Smooth muscle cell (in vitro differentiated cells): ENCODE results near the gene GIT1. TPM values are rescaled to one million over a fixed set of nuclear protein-coding genes. Genes with fewer than 3 reads are reported as not detected.

Experiments used
- DNase-seq: peaks from one replicate; lab custom pipeline; 2025; ENCODE audit not compliant: unreplicated experiment; lab: John Stamatoyannopoulos, UW
- H2AFZ ChIP-seq: fragments of 200-600 bp; sonication (generic); 2 replicates; pipeline ENCODE4 v1.6.0; 2016; ENCODE audit warnings: antibody characterized with exemption, low read depth, mild to moderate bottlenecking
- H3F3A ChIP-seq: fragments of 200-600 bp; sonication (generic); 2 replicates; pipeline ENCODE4 v1.6.0; 2017; ENCODE audit warnings: antibody characterized with exemption, low read depth
- H3K27ac ChIP-seq: fragments of 200-600 bp; sonication (generic); 2 replicates; pipeline ENCODE4 v1.5.1; 2016; ENCODE audit warnings: low read depth, mild to moderate bottlenecking
- H3K27me3 ChIP-seq: fragments of 200-600 bp; sonication (generic); 2 replicates; pipeline ENCODE4 v1.6.1; 2016; ENCODE audit warnings: low read depth, mild to moderate bottlenecking
- H3K36me3 ChIP-seq: fragments of 200-600 bp; sonication (generic); 2 replicates; pipeline ENCODE4 v1.5.1; 2016; ENCODE audit warnings: low read depth
- H3K4me1 ChIP-seq: fragments of 200-600 bp; sonication (generic); 2 replicates; pipeline ENCODE4 v1.5.1; 2016; ENCODE audit warnings: low read depth
- H3K4me2 ChIP-seq: fragments of 200-600 bp; sonication (generic); 2 replicates; pipeline ENCODE4 v1.6.0; 2016; ENCODE audit warnings: mild to moderate bottlenecking
- H3K4me3 ChIP-seq: fragments of 200-600 bp; sonication (generic); 2 replicates; pipeline ENCODE4 v1.5.1; 2016; ENCODE audit warnings: mild to moderate bottlenecking
- H3K79me2 ChIP-seq: fragments of 200-600 bp; sonication (generic); 2 replicates; pipeline ENCODE4 v1.6.0; 2016; ENCODE audit warnings: low read depth, mild to moderate bottlenecking
- H3K9ac ChIP-seq: fragments of 200-600 bp; sonication (generic); 2 replicates; pipeline ENCODE4 v1.6.0; 2016; ENCODE audit warnings: low read depth
- H3K9me3 ChIP-seq: fragments of 200-600 bp; sonication (generic); replicated peaks from 2 replicates; pipeline ENCODE4 v1.5.1; 2016; ENCODE audit warnings: low read depth
- H4K20me1 ChIP-seq: fragments of 200-600 bp; sonication (generic); 2 replicates; pipeline ENCODE4 v1.6.0; 2016; ENCODE audit warnings: low read depth
- WGBS: methylation state at CpG from one replicate; pipeline ENCODE4 v1.1.7; 2016; ENCODE audit warnings: low lambda C conversion rate; 5-methylcytosine and 5-hydroxymethylcytosine counted together
- polyA plus RNA-seq: library from polyadenylated mRNA; unstranded; fragments of >200 nt; fragmentation: Nextera tagmentation; extraction: Ambion mirVana; gene quantifications from 2 replicates; pipeline ENCODE4 v1.2.1, GENCODE V29; 2016
- total RNA-seq: library from RNA; depleted of rRNA; stranded (reverse); fragments of >200 nt; gene quantifications from 2 replicates; pipeline ENCODE4 v1.2.3, GENCODE V29; 2014
- TF ChIP-seq, protein P1 (sequence below): fragments of 200-600 bp; sonication (generic); IDR thresholded peaks from 2 replicates; pipeline ENCODE4 v1.5.1; 2017; ENCODE audit warnings: borderline replicate concordance, mild to moderate bottlenecking, antibody characterized with exemption; ENCODE audit not compliant: insufficient read depth, poor library complexity, severe bottlenecking

Gene GIT1
- total and polyA plus RNA-seq, 2 experiments from 2014 or later: 17.6 to 23.0 TPM

GRCh38 chr17:29569245-29569950 lies 20.1 kb downstream of the GIT1 start:
- Histone ChIP-seq H3K4me3 (peak overlapping the region; percentile 67), H3K4me1 (peaks cover 28% of the 10 kb centered on the region), H3K9me3 (no peaks in the 10 kb centered on the region), H4K20me1 (no peaks in the 10 kb centered on the region), H3K27me3 (peaks cover 14% of the 10 kb centered on the region), H2AFZ (no peak overlapping the region), H3F3A (peaks cover 7% of the 10 kb centered on the region), H3K79me2 (peaks cover 7% of the 10 kb centered on the region), H3K4me2 (peak overlapping the region; percentile 91), H3K27ac (peak overlapping the region; percentile 26), H3K9ac (no peak overlapping the region), H3K36me3 (no peaks in the 10 kb centered on the region)
- DNase-seq: no peak
- 67% methylated on average over 14 of the region's 14 CpGs for WGBS
- TF ChIP-seq, protein P1, sequence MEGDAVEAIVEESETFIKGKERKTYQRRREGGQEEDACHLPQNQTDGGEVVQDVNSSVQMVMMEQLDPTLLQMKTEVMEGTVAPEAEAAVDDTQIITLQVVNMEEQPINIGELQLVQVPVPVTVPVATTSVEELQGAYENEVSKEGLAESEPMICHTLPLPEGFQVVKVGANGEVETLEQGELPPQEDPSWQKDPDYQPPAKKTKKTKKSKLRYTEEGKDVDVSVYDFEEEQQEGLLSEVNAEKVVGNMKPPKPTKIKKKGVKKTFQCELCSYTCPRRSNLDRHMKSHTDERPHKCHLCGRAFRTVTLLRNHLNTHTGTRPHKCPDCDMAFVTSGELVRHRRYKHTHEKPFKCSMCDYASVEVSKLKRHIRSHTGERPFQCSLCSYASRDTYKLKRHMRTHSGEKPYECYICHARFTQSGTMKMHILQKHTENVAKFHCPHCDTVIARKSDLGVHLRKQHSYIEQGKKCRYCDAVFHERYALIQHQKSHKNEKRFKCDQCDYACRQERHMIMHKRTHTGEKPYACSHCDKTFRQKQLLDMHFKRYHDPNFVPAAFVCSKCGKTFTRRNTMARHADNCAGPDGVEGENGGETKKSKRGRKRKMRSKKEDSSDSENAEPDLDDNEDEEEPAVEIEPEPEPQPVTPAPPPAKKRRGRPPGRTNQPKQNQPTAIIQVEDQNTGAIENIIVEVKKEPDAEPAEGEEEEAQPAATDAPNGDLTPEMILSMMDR: no peak

- peak within 1 kb of the TSS; percentile 91 for H2AFZ ChIP-seq
- H3K9me3 ChIP-seq: no peaks in the 10 kb centered on the region
- peaks cover 28% of the 10 kb centered on the region for H3K4me1 ChIP-seq
- peak within 1 kb of the TSS; percentile 4 for H3K9ac ChIP-seq
- H3F3A ChIP-seq: peaks cover 7% of the 10 kb centered on the region
- H3K79me2 ChIP-seq: peaks cover 7% of the 10 kb centered on the region
- H3K27me3 ChIP-seq: peaks cover 14% of the 10 kb centered on the region
- TF ChIP-seq, protein P1: no peak
- peak within 1 kb of the TSS; percentile 91 for H3K4me2 ChIP-seq
- H4K20me1 ChIP-seq: no peaks in the 10 kb centered on the region
- H3K36me3 ChIP-seq: no peaks in the 10 kb centered on the region
- WGBS: 1% methylated on average over 73 of the region's 85 CpGs
- DNase-seq: peak; percentile 78
- H3K27ac ChIP-seq: peak within 1 kb of the TSS; percentile 26
- peak within 1 kb of the TSS; percentile 67 for H3K4me3 ChIP-seq
These were observed 20.9 kb downstream of the GIT1 start, which contains the start of gene TP53I13 for GRCh38 chr17:29568331-29569244. TSS of gene TP53I13 (plus strand) at chr17:29568701. CDS start at chr17:29568759, 58 bp downstream.

GRCh38 chr17:29567554-29568330 lies 21.7 kb downstream of the GIT1 start:
- Histone ChIP-seq H3F3A (peaks cover 7% of the 10 kb centered on the region), H2AFZ (peak overlapping the region; percentile 91), H3K9ac (peak overlapping the region; percentile 4), H3K4me1 (peaks cover 27% of the 10 kb centered on the region), H3K27me3 (peaks cover 14% of the 10 kb centered on the region), H3K36me3 (no peaks in the 10 kb centered on the region), H4K20me1 (no peaks in the 10 kb centered on the region), H3K27ac (peak overlapping the region; percentile 20), H3K9me3 (no peaks in the 10 kb centered on the region), H3K79me2 (peaks cover 7% of the 10 kb centered on the region), H3K4me2 (peak overlapping the region; percentile 91), H3K4me3 (peak overlapping the region; percentile 67)
- peak; percentile 59 for DNase-seq
- 1% methylated on average over 55 of the region's 63 CpGs for WGBS
- TF ChIP-seq, protein P1: peak; percentile 21
